ENCODE results near the gene BLM.

GRCh38 chr15:90819850-90820249 is 102.7 kb downstream of the BLM start:
- no peak for TF ChIP-seq CTCF (IDR thresholded peaks at IDR 0.05)
- no peak for TF ChIP-seq EP300 (IDR thresholded peaks at IDR 0.05)
